Astrocyte of the cerebellum (primary cell): ENCODE measurements around the gene CYP19A1.

Source experiments
- DNase-seq: peaks from one replicate; pipeline ENCODE4 v3.0.0-alpha.2; 2011; ENCODE audit warnings: low read depth
- H3K4me3 ChIP-seq: 2 replicates; pipeline ENCODE4 v1.5.1; 2011; ENCODE audit warnings: mild to moderate bottlenecking, low read depth, low read length, moderate library complexity
- in situ Hi-C: cut with HindIII; loops from 2 replicates; pipeline ENCODE4 v1.10.0; 2017; ENCODE audit warnings: low sequenced_read_pairs
- TF ChIP-seq, protein P1 (sequence below): IDR thresholded peaks from 2 replicates; pipeline ENCODE4 v1.5.1; 2012; ENCODE audit warnings: low read length, low read depth, moderate library complexity, mild to moderate bottlenecking; ENCODE audit errors: missing control alignments

The CYP19A1 gene

DNA sequence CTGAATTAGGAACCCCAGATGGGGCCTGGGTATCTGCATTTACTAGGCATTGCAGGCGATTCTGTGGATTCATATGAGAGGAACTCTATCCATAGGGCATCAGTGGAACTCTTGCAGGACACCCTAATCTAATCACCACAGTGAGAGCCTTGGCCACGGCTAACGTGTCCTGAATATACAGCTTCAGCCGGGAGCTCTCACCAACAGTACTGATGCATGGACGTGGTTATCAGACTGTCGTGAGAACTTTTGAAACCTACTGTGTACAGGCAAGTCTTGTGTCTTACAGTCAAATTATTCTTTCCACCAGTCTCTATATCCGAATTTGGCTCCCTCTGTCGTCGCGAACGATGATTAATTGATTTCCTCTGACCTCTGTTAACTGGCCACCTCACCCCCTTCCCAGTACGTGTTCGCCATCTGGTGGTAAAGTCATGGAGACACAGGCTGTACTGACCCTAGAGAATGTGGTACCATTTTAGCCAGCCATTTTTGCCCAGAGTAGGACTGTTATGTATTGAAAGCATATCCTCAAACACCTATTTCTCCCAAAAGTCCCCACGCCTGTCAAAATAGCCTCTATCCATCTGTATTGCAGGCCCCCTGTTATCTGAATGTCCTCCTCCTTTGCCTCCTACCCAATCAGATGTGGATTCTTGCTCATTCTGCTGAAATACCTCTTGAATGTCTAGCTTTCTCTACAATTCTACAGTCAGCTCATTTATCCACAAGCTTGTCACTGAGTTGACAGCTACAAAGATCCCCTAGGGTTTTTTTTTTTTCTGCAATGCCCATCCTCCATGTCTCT lies 42.8 kb upstream of the CYP19A1 start:
- DNase-seq = peak; percentile 50
- H3K4me3 ChIP-seq = no peak overlapping the region
- TF ChIP-seq, protein P1, sequence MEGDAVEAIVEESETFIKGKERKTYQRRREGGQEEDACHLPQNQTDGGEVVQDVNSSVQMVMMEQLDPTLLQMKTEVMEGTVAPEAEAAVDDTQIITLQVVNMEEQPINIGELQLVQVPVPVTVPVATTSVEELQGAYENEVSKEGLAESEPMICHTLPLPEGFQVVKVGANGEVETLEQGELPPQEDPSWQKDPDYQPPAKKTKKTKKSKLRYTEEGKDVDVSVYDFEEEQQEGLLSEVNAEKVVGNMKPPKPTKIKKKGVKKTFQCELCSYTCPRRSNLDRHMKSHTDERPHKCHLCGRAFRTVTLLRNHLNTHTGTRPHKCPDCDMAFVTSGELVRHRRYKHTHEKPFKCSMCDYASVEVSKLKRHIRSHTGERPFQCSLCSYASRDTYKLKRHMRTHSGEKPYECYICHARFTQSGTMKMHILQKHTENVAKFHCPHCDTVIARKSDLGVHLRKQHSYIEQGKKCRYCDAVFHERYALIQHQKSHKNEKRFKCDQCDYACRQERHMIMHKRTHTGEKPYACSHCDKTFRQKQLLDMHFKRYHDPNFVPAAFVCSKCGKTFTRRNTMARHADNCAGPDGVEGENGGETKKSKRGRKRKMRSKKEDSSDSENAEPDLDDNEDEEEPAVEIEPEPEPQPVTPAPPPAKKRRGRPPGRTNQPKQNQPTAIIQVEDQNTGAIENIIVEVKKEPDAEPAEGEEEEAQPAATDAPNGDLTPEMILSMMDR = peak; percentile 92
- in situ Hi-C loops = no loop called here

DNA sequence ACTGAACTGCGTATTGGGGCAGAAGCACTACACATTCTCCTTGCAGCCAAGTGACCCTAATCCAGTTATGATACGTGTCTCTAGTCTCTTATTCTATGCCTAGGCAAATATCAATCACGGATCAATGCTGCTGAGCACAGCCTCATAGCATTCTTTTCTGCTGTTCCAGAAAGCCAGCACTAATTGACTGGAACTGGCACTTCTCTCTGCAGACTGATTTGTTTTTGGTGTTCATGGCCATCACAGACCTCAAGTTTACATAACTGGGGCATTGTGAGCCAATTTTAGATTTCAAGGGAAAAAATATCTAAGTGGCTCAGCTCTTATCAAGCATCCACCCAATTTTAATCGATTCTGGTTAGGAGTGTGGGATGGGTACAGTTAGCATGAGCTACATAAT lies 41.0 kb upstream of the CYP19A1 start:
- DNase-seq = no peak
- in situ Hi-C loops = no loop called here
- H3K4me3 ChIP-seq = no peak overlapping the region
- TF ChIP-seq, protein P1 = no peak

DNA sequence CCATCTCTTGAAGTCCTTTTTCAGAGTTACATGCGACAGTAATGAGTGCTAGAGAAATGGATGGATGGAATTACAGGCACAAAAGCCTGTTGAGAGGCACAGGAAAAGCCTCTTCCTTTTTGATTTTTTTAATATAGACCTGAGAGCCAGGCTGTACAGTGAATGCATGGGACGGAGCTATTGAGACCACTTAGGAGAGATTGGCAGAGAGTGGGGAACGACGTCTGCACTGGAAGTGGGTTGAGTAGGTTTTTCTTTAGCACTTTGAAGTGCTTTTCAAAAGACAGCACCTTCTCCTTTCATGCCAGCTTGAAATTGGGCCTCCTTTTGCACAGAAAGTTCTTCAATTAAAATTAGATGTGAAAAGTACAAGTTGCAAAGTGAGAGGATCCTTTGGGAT lies 40.0 kb upstream of the CYP19A1 start:
- no peak overlapping the region for H3K4me3 ChIP-seq
- no peak for DNase-seq
- TF ChIP-seq, protein P1 = no peak
- in situ Hi-C loops = no loop called here

GRCh38 chr15:51377038-51377786 lies 38.8 kb upstream of the CYP19A1 start:
- TF ChIP-seq, protein P1 = no peak
- H3K4me3 ChIP-seq = no peak overlapping the region
- in situ Hi-C loops = no loop called here
- DNase-seq = peak; percentile 55

DNA sequence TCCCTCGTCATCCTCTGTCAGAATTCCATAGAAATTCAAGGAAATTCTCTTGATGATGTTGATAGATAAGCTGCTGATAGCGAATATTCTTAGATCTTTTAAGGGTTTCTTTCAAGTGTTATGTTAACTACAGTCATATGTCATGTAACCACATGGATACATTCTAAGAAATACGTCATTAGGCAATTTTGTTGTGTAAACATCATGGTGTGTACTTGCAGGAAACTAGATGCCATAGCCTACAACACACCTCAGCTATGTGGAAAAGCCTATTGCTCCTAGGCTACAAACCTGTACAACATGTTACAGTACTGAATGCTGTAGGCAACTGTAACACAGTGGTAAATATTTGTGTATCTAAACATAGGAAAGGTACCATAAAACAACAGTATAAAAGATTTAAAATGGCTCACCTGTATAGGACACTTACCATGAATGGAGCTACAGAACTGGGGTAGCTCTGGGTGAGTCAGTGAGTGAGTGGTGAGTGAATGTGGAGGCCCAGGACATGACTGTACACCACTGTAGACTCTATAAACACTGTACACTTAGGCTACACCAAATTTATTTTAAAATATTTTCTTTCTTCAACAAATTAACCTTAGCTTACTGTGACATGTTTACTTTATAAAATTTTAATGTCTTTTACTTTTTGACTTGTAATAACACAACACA lies 37.7 kb upstream of the CYP19A1 start:
- DNase-seq = no peak
- TF ChIP-seq, protein P1 = no peak
- in situ Hi-C loops = no loop called here
- no peak overlapping the region for H3K4me3 ChIP-seq

DNA sequence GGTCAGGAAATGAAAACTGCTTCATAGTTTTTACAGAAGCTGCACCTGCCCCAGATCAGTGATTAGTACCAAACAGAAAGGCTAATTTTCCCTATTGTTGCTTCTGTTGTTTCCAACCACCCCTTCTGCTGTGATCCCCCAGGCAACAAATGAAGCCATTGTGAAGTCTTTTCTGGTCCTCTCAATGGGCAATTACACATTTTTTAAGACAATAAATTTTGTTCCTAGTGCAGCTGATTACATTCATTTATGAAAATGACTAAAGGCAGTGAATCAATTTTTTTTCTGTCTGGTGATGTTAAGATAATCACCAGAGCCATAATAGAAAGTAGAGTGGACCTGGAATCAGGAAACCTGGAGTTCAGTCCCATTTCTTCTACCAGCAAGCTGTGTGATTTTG lies 35.7 kb upstream of the CYP19A1 start:
- TF ChIP-seq, protein P1 = no peak
- H3K4me3 ChIP-seq = no peak overlapping the region
- DNase-seq = no peak
- in situ Hi-C loops = no loop called here
